CD4-positive, alpha-beta T cell (primary cell): ENCODE measurements around the gene GRM8. TPM values are rescaled to one million over a fixed set of nuclear protein-coding genes. Genes with fewer than 3 reads are reported as not detected.

ENCODE experiments used
- ATAC-seq: fragments of 200-7000 bp; cut with Tn5 transposase; one replicate; pipeline ENCODE4 v1.10.0; 2022; ENCODE audit warnings: mild to moderate bottlenecking; ENCODE audit not compliant: poor library complexity
- CTCF ChIA-PET: fragments of 350-600 bp; sonication (Branson Sonifier 250); formaldehyde crosslinking; loops from one replicate; lab custom pipeline; 2021; ENCODE audit warnings: antibody characterized with exemption, inconsistent platforms; lab: Charles Lee
- POLR2A ChIA-PET: fragments of 350-600 bp; sonication (Branson Sonifier 250); formaldehyde crosslinking; loops from one replicate; lab custom pipeline; 2021; ENCODE audit warnings: antibody characterized with exemption, inconsistent platforms; lab: Charles Lee
- DNase-seq, 14 experiments: peaks; one replicate each; pipeline ENCODE4 v3.0.0-alpha.2; 2013 to 2020; ENCODE audit warnings: mixed read lengths in 2 of 14
- H3K27ac ChIP-seq, 2 donors: one replicate each; pipeline versions ENCODE4 v1.5.1 to v1.7.0; 2013; ENCODE audit warnings: low read length in 2 of 2, low read depth in 1 of 2, mild to moderate bottlenecking in 1 of 2
- H3K27me3 ChIP-seq, 2 experiments: 1 replicate in 1 of 2; 2 replicates in 1 of 2; pipeline versions ENCODE4 v1.6.1 to v1.7.0; 2013; ENCODE audit warnings: low read length in 2 of 2, control low read depth in 1 of 2, mild to moderate bottlenecking in 1 of 2, moderate library complexity in 1 of 2; ENCODE audit not compliant: insufficient read depth in 2 of 2, control insufficient read depth in 1 of 2
- H3K36me3 ChIP-seq: one replicate; pipeline ENCODE4 v1.6.1; 2013; ENCODE audit warnings: low read length, control low read depth; ENCODE audit not compliant: insufficient read depth
- H3K4me1 ChIP-seq: one replicate; pipeline ENCODE4 v1.6.1; 2013; ENCODE audit warnings: low read length, control low read depth; ENCODE audit not compliant: insufficient read depth
- H3K4me3 ChIP-seq: one replicate; pipeline ENCODE4 v1.5.1; 2013; ENCODE audit warnings: mild to moderate bottlenecking, low read length, moderate library complexity
- H3K9me3 ChIP-seq, 2 experiments: 1 replicate in 1 of 2; 2 replicates in 1 of 2; pipeline versions ENCODE4 v1.6.1 to v1.7.0; 2013; ENCODE audit warnings: low read length in 2 of 2, mild to moderate bottlenecking in 2 of 2, control low read depth in 1 of 2, moderate library complexity in 1 of 2; ENCODE audit not compliant: control insufficient read depth in 1 of 2, insufficient read depth in 1 of 2
- H3K27ac Mint-ChIP-seq: one replicate; pipeline ENCODE4 v1.8.0; 2020; ENCODE audit warnings: mixed read lengths
- H3K27me3 Mint-ChIP-seq: one replicate; pipeline ENCODE4 v1.8.0; 2021; ENCODE audit warnings: mixed read lengths
- H3K36me3 Mint-ChIP-seq: one replicate; pipeline ENCODE4 v1.8.0; 2021; ENCODE audit warnings: low read depth, mixed read lengths
- H3K4me1 Mint-ChIP-seq: one replicate; pipeline ENCODE4 v1.8.0; 2021; ENCODE audit warnings: low read depth, mixed read lengths
- H3K4me3 Mint-ChIP-seq: one replicate; pipeline ENCODE4 v1.8.0; 2020; ENCODE audit warnings: mild to moderate bottlenecking, mixed read lengths
- H3K9me3 Mint-ChIP-seq: one replicate; pipeline ENCODE4 v1.8.0; 2020; ENCODE audit warnings: mixed read lengths
- CTCF ChIP-seq: fragments of 200-600 bp; IDR thresholded peaks from one replicate; pipeline ENCODE4 v1.8.0; 2022; ENCODE audit warnings: antibody characterized with exemption, mild to moderate bottlenecking
- intact Hi-C, 2 experiments: fragments of 100-400 bp; cut with DNase I in 1 of 2; cut with micrococcal nuclease in 1 of 2; formaldehyde crosslinking; loops; one replicate each; pipeline versions ENCODE4 v1.15.1 to v1.9.0; 2023 to 2025; cut with DNase I, micrococcal nuclease
- total RNA-seq, 174 experiments: library from RNA in 2 of 174; stranded (reverse) in 2 of 174; gene quantifications; one replicate each; pipeline ENCODE4 v1.2.3 and lab custom pipeline; 2021 to 2026

The GRM8 gene
- total RNA-seq, 2 experiments from 2014 or later: not detected

DNA sequence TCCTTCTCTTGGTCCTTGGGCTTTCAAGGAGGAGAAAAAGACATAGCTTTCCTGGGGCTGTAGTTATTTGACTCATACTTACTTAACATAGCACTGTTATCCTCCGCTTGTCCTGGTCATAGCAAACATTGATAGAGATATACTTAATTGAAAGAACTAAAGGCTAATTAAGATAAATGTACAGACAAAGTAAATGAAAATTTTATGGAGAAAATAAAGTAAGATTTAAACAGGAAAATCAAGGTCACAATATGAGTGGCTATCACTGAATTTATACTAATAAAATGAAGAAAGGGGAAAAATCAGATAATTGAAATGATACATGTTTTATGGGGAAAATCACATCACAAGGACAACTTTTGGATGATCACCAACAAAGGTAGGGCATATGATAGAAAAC lies 849.7 kb downstream of the GRM8 start:
- ATAC-seq: no peak
- Histone ChIP-seq H3K27ac (no peak overlapping the region), H3K4me3 (no peak overlapping the region), H3K27me3 (no peaks in the 10 kb centered on the region), H3K36me3 (no peaks in the 10 kb centered on the region), H3K9me3 (no peaks in the 10 kb centered on the region), H3K4me1 (no peaks in the 10 kb centered on the region)
- Mint-ChIP-seq H3K27me3 (no peaks in the 10 kb centered on the region), H3K4me3 (no peak overlapping the region), H3K27ac (no peak overlapping the region), H3K4me1 (no peaks in the 10 kb centered on the region), H3K9me3 (peaks cover 5% of the 10 kb centered on the region), H3K36me3 (no peaks in the 10 kb centered on the region)
- TF ChIP-seq CTCF: no peak
- intact Hi-C loops: no loop called here
- CTCF ChIA-PET: interaction anchor here (1.2 kb wide), 1 partner anchor 11 kb away, joined by 3 read pairs; no protein-coding TSS in a partner anchor
- POLR2A ChIA-PET: no interaction called here
- no peak for DNase-seq

DNA sequence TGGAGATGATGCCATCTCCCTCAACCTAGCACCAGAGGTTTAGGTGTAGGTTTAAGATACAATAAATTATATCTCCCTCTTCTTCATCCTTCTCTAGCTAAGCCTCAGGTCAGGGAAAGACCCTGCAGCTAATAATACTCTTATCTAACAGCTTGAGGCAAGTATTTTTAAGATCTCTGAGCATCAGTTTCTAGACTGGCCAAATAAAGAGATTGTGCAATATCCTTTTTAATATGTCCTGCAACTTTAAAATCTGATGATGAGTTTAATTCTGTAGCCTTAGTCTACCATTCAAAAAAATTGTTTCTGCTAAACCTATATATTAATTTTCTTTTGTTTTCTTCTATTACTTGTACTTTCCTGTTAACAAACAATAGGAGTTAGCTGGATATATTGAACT lies 850.8 kb downstream of the GRM8 start:
- CTCF ChIA-PET: no interaction called here
- no peak for TF ChIP-seq CTCF
- H3K9me3 ChIP-seq: no peaks in the 10 kb centered on the region
- H3K4me1 Mint-ChIP-seq: no peaks in the 10 kb centered on the region
- no peak overlapping the region for H3K27ac Mint-ChIP-seq
- no peaks in the 10 kb centered on the region for H3K36me3 ChIP-seq
- no peaks in the 10 kb centered on the region for H3K27me3 ChIP-seq
- H3K27ac ChIP-seq: no peak overlapping the region
- H3K4me3 Mint-ChIP-seq: no peak overlapping the region
- no peaks in the 10 kb centered on the region for H3K36me3 Mint-ChIP-seq
- POLR2A ChIA-PET: no interaction called here
- no peaks in the 10 kb centered on the region for H3K27me3 Mint-ChIP-seq
- H3K9me3 Mint-ChIP-seq: peaks cover 5% of the 10 kb centered on the region
- DNase-seq (no peak), ATAC-seq (no peak)
- intact Hi-C loops: no loop called here
- H3K4me1 ChIP-seq: no peaks in the 10 kb centered on the region
- no peak overlapping the region for H3K4me3 ChIP-seq

GRCh38 chr7:126398851-126399529 lies 853.8 kb downstream of the GRM8 start:
- ATAC-seq (no peak), DNase-seq (no peak)
- intact Hi-C loops: no loop called here
- Mint-ChIP-seq H3K27ac (no peak overlapping the region), H3K4me1 (no peaks in the 10 kb centered on the region), H3K36me3 (no peaks in the 10 kb centered on the region), H3K9me3 (peaks cover 5% of the 10 kb centered on the region), H3K27me3 (no peaks in the 10 kb centered on the region), H3K4me3 (no peak overlapping the region)
- no peak overlapping the region for H3K4me3 ChIP-seq
- H3K27ac ChIP-seq: no peak overlapping the region
- no peaks in the 10 kb centered on the region for H3K9me3 ChIP-seq
- no peak for TF ChIP-seq CTCF
- ChIA-PET CTCF (no interaction called here), POLR2A (no interaction called here)
- no peaks in the 10 kb centered on the region for H3K36me3 ChIP-seq
- no peaks in the 10 kb centered on the region for H3K4me1 ChIP-seq
- H3K27me3 ChIP-seq: no peaks in the 10 kb centered on the region
